Stimulated activated naive B cell treated with anti-CD40 and anti-IgM and Interleukin-4, amounts not matched to agents 10 μg/mL and 1 μg/mL and 100 μg/mL, for 72 hours (primary cell): ENCODE data around the gene MT1A.
"Not testable (repeated sequence)": the region's sequence is repeated elsewhere in the genome, so short reads cannot be mapped to it uniquely, and the experiment has no call there.

Source experiments
- ATAC-seq, 2 donors: fragments of 150-1000 bp; cut with Tn5 transposase; replicated peaks; 2 replicates each; pipeline ENCODE4 v1.10.0; 2021; ENCODE audit warnings: moderate library complexity in 1 of 2
- DNase-seq: peaks from one replicate; pipeline ENCODE4 v3.0.0; 2021
- H3K27ac Mint-ChIP-seq: one replicate; pipeline ENCODE4 v1.8.0; 2022; ENCODE audit warnings: mild to moderate bottlenecking, mixed read lengths
- H3K27me3 Mint-ChIP-seq, 2 donors: one replicate each; pipeline ENCODE4 v1.8.0; 2022; ENCODE audit warnings: mixed read lengths in 2 of 2
- H3K36me3 Mint-ChIP-seq, 2 donors: one replicate each; pipeline ENCODE4 v1.8.0; 2022; ENCODE audit warnings: mixed read lengths in 2 of 2, mild to moderate bottlenecking in 1 of 2
- H3K4me1 Mint-ChIP-seq, 2 donors: one replicate each; pipeline ENCODE4 v1.8.0; 2022; ENCODE audit warnings: mixed read lengths in 2 of 2, mild to moderate bottlenecking in 1 of 2
- H3K4me3 Mint-ChIP-seq, 2 donors: one replicate each; pipeline ENCODE4 v1.8.0; 2022; ENCODE audit warnings: mild to moderate bottlenecking in 2 of 2, mixed read lengths in 2 of 2, moderate library complexity in 1 of 2
- H3K9me3 Mint-ChIP-seq, 2 donors: one replicate each; pipeline ENCODE4 v1.8.0; 2022; ENCODE audit warnings: mixed read lengths in 2 of 2, mild to moderate bottlenecking in 1 of 2

The MT1A gene

GRCh38 chr16:56617212-56618085, 21.0 kb upstream of the MT1A start:
- no peak for DNase-seq
- no peak overlapping the region for H3K27ac Mint-ChIP-seq

GRCh38 chr16:56618138-56618537, 20.3 kb upstream of the MT1A start:
- no peak overlapping the region for H3K27ac Mint-ChIP-seq
- H3K36me3 Mint-ChIP-seq: no peaks in the 10 kb centered on the region
- DNase-seq (no peak), ATAC-seq (no peak)
- H3K9me3 Mint-ChIP-seq: no peaks in the 10 kb centered on the region
- peaks cover 49 to 68% of the 10 kb centered on the region in 2 donors for H3K27me3 Mint-ChIP-seq
- H3K4me1 Mint-ChIP-seq: peaks cover 6 to 13% of the 10 kb centered on the region in 2 donors
- H3K4me3 Mint-ChIP-seq: no peak overlapping the region

More at GRCh38 chr16:56617212-56618085, 21.0 kb upstream of the MT1A start:
- Mint-ChIP-seq H3K36me3 (no peaks in the 10 kb centered on the region), H3K4me1 (peaks cover 6 to 13% of the 10 kb centered on the region in 2 donors), H3K27me3 (peaks cover 43 to 62% of the 10 kb centered on the region in 2 donors), H3K4me3 (peak overlapping the region; percentile 61 to 72), H3K9me3 (no peaks in the 10 kb centered on the region)
- peak; percentile 60 to 68 for ATAC-seq

GRCh38 chr16:56620339-56620897, 18.0 kb upstream of the MT1A start:
- H3K27ac Mint-ChIP-seq: peak overlapping the region; percentile 21
- H3K27me3 Mint-ChIP-seq: peaks cover 65 to 89% of the 10 kb centered on the region in 2 donors
- H3K9me3 Mint-ChIP-seq: no peaks in the 10 kb centered on the region
- DNase-seq (no peak), ATAC-seq (no peak)
- no peak overlapping the region for H3K4me3 Mint-ChIP-seq
- no peaks in the 10 kb centered on the region for H3K36me3 Mint-ChIP-seq
- peaks cover 11 to 21% of the 10 kb centered on the region in 2 donors for H3K4me1 Mint-ChIP-seq

DNA sequence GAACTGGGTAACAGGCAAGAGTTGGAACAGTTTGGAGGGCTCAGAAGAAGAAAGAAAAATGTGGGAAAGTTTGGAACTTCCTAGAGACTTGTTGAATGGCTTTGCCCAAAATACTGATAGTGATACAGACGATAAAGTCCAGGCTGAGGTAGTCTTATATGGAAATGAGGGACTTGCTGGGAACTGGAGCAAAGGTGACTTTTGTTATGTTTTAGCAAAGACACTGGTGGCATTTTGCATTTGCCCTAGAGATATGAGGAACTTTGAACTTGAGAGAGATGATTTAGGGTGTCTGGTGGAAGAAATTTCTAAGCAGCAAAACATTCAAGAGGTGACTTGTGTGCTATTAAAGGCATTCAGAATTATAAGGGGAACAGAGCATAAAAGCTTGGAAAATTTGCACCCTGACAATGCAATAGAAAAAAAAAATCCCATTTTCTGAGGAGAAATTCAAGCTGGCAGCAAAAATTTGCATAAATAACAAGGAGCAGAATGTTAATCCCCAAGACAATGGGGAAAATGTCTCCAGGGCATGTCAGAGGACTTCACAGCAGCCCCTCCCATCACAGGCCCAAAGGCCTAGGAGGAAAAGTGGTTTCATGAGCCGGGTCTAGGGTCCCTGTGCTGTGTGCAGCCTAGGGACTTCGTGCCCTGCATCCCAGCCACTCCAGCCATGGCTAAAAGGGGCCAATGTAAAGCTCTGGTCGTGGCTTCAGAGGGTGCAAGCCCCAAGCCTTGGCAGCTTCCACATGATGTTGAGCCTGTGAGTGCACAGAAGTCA, 16.6 kb upstream of the MT1A start:
- H3K27me3 Mint-ChIP-seq: peaks cover 70 to 90% of the 10 kb centered on the region in 2 donors
- H3K9me3 Mint-ChIP-seq, DNase-seq, H3K36me3 Mint-ChIP-seq, H3K27ac Mint-ChIP-seq, H3K4me3 Mint-ChIP-seq, ATAC-seq: not testable (repeated sequence)
- H3K4me1 Mint-ChIP-seq: peaks cover 14 to 25% of the 10 kb centered on the region in 2 donors

- H3K9me3 Mint-ChIP-seq, DNase-seq, H3K4me3 Mint-ChIP-seq, ATAC-seq, H3K36me3 Mint-ChIP-seq, H3K27ac Mint-ChIP-seq: not testable (repeated sequence)
- Mint-ChIP-seq H3K27me3 (peaks cover 59 to 81% of the 10 kb centered on the region in 2 donors), H3K4me1 (peaks cover 9 to 15% of the 10 kb centered on the region in 2 donors)
Observed at GRCh38 chr16:56623184-56623583, 15.3 kb upstream of the MT1A start.

DNA sequence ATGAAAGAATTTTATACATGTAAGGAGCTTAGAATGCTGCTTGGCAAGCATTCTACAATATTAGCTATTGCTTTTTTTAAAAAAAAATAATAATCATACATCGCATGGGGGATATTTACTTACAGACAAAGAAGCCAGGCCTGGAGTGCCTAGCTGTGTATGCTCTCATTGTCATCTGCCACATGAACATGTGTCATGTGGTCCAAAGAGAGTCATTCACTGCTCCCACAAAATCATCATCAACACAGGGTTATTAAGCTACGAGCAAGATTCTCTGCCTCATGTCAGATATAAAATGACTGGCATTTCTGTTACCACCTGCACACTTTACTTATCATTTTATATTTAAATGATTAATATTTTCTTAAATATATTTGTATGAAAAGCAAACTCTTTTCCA, 14.8 kb upstream of the MT1A start:
- no peaks in the 10 kb centered on the region for H3K36me3 Mint-ChIP-seq
- H3K27me3 Mint-ChIP-seq: peaks cover 55 to 79% of the 10 kb centered on the region in 2 donors
- no peak for DNase-seq
- peaks cover 10 to 15% of the 10 kb centered on the region in 2 donors for H3K4me1 Mint-ChIP-seq
- no peak overlapping the region for H3K27ac Mint-ChIP-seq
- ATAC-seq: no peak
- H3K9me3 Mint-ChIP-seq: no peaks in the 10 kb centered on the region
- no peak overlapping the region for H3K4me3 Mint-ChIP-seq

GRCh38 chr16:56625140-56625942, 13.1 kb upstream of the MT1A start, which contains the start of gene MT1E:
Gene MT1E, plus strand, starts transcription at chr16:56625781. Its CDS starts 71 bp downstream, at chr16:56625852.
- H3K4me1 Mint-ChIP-seq: peaks cover 23 to 31% of the 10 kb centered on the region in 2 donors
- ATAC-seq (peak; percentile 35 to 64), DNase-seq (no peak)
- no peaks in the 10 kb centered on the region for H3K36me3 Mint-ChIP-seq
- H3K9me3 Mint-ChIP-seq: no peaks in the 10 kb centered on the region
- H3K27ac Mint-ChIP-seq: peak within 1 kb of the TSS; percentile 68
- H3K4me3 Mint-ChIP-seq: peak within 1 kb of the TSS; percentile 86 to 88
- H3K27me3 Mint-ChIP-seq: peaks cover 45 to 70% of the 10 kb centered on the region in 2 donors

DNA sequence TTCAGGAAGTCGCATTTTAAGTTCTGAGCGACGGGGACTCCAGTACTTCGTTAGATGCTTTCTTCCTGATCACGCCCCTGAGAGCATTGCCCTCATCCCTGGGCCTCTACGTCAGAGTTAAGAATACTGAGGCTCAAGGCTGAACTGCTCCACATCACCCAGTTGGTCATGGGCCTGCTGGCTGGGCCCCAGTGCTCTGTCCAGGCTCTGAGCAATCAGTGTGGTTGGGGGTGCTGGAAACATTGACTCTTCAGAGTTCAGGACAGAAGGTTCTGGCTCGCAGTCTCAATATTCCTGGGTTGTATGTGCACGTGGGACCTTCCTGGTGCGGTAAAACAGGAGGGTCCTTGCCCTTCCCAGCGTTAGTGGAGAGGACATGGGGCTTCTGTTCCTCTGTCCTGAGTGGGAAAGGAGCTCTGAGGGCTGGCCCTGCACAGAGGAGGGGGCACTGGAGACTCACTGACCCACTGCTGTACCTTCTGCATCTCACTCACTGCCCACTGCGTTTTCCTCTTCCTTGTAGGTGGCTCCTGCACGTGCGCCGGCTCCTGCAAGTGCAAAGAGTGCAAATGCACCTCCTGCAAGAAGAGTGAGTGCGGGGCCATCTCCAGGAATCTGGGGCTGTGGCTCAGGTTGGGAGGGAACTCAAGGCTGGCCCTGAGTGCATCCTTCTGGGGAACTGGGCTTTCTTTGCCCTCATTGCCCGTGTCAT, 12.4 kb upstream of the MT1A start:
- no peaks in the 10 kb centered on the region for H3K36me3 Mint-ChIP-seq
- H3K4me1 Mint-ChIP-seq: peaks cover 23 to 33% of the 10 kb centered on the region in 2 donors
- no peak for ATAC-seq
- peaks cover 41 to 65% of the 10 kb centered on the region in 2 donors for H3K27me3 Mint-ChIP-seq
- no peaks in the 10 kb centered on the region for H3K9me3 Mint-ChIP-seq
- no peak for DNase-seq
- H3K27ac Mint-ChIP-seq: peak overlapping the region; percentile 59
- peak overlapping the region; percentile 73 to 88 for H3K4me3 Mint-ChIP-seq

DNA sequence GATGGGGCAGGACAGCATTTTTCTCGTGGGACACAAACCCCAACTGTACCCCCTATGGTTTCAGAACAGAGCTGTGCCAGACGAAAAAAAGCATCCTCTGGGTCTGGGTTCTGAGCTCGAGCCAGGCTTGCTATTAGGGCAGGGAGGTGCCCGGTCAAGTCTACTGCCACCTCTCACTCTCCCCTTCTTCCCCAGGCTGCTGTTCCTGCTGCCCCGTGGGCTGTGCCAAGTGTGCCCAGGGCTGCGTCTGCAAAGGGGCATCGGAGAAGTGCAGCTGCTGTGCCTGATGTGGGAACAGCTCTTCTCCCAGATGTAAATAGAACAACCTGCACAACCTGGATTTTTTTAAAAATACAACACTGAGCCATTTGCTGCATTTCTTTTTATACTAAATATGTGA, 11.8 kb upstream of the MT1A start:
- no peaks in the 10 kb centered on the region for H3K9me3 Mint-ChIP-seq
- ATAC-seq (no peak), DNase-seq (no peak)
- no peaks in the 10 kb centered on the region for H3K36me3 Mint-ChIP-seq
- H3K27me3 Mint-ChIP-seq: peaks cover 41 to 64% of the 10 kb centered on the region in 2 donors
- no peak overlapping the region for H3K27ac Mint-ChIP-seq
- no peak overlapping the region for H3K4me3 Mint-ChIP-seq
- H3K4me1 Mint-ChIP-seq: peaks cover 24 to 36% of the 10 kb centered on the region in 2 donors

DNA sequence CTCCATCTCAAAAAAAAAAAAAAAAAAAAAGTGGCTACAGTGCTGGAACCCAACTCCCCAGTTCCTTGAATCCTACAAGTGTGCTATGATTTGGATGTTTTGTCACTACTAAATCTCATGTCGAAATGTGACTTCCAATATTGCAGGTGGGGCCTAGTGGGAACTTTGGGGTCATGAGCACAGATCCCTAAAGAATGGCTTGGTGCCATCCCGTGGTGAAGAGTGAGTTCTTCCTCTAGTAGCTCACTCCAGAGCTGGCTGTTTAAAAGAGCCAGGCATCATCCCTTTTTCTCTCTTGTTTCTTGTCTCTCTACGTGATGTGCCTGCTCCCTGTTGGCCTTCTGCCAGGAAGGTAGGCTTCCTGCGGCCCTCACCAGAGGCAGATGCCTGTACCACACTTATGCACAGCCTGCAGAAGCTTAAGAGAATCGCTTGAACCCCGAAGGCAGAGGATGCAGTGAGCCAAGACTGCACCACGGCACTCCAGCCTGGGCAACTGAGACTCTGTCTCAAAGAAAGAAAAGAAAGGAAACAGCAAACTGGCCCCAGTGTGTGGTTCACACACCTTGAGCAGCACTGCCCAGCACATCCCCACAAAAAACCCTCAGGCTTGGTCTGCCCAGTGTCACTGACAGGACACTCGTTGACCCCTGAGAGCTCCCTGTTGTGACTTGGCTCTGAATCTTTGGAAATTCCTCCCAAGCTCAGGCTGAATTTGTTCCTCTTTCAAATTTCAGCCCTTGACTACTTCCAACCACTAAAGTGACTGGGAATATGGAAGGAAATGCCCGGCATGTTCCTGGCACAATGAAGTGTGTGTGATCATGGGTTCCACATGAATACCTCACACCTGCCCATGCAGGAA, 9.7 kb upstream of the MT1A start:
- no peak overlapping the region for H3K4me3 Mint-ChIP-seq
- ATAC-seq: no peak
- H3K4me1 Mint-ChIP-seq: peaks cover 30 to 50% of the 10 kb centered on the region in 2 donors
- no peaks in the 10 kb centered on the region for H3K36me3 Mint-ChIP-seq
- no peaks in the 10 kb centered on the region for H3K9me3 Mint-ChIP-seq
- peaks cover 43 to 66% of the 10 kb centered on the region in 2 donors for H3K27me3 Mint-ChIP-seq
- DNase-seq: no peak
- H3K27ac Mint-ChIP-seq: no peak overlapping the region

DNA sequence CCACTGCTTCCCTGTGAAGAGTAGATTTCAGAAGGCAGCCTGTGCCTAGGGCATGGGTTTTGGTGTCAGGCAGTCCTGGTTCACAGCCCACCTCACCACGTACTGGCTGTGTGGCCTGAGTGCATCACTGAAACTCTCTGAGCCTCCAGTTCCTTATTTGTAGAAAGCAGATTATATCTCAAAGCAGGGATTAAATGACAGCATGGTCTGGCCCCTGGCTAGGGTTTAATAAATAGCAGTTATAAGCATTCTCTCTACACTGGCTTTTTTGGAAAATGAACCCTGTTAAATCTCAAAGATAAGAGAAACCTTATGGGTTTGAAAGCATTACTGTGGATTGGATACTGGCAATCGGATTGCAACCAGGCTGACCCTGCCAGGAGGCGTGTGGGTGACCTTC, 8.9 kb upstream of the MT1A start:
- no peak for DNase-seq
- H3K27me3 Mint-ChIP-seq: peaks cover 47 to 68% of the 10 kb centered on the region in 2 donors
- H3K27ac Mint-ChIP-seq: no peak overlapping the region
- peak; percentile 64 to 70 for ATAC-seq
- H3K4me1 Mint-ChIP-seq: peaks cover 30 to 50% of the 10 kb centered on the region in 2 donors
- no peak overlapping the region for H3K4me3 Mint-ChIP-seq
- H3K36me3 Mint-ChIP-seq: no peaks in the 10 kb centered on the region
- no peaks in the 10 kb centered on the region for H3K9me3 Mint-ChIP-seq

- peak overlapping the region; percentile 47 for H3K27ac Mint-ChIP-seq
- no peaks in the 10 kb centered on the region for H3K36me3 Mint-ChIP-seq
- H3K9me3 Mint-ChIP-seq: no peaks in the 10 kb centered on the region
- ATAC-seq: peak; percentile 91 to 95
- peaks cover 47 to 68% of the 10 kb centered on the region in 2 donors for H3K27me3 Mint-ChIP-seq
- peak; percentile 31 for DNase-seq
- H3K4me1 Mint-ChIP-seq: peaks cover 33 to 51% of the 10 kb centered on the region in 2 donors
- no peak overlapping the region for H3K4me3 Mint-ChIP-seq
Observed at GRCh38 chr16:56630134-56630533, 8.3 kb upstream of the MT1A start.
